KMS-11 (cell line): Measurements from ENCODE around the gene ADGRA3.

ENCODE experiments used
- H2AFZ ChIP-seq: fragments of 200-600 bp; sonication (generic); 2 replicates; pipeline ENCODE4 v1.6.1; 2016; ENCODE audit warnings: antibody characterized with exemption, mixed run types, low read depth
- H3K27ac ChIP-seq: fragments of 200-600 bp; sonication (generic); 2 replicates; pipeline ENCODE4 v1.6.1; 2016; ENCODE audit warnings: mild to moderate bottlenecking, mixed run types
- H3K27me3 ChIP-seq: fragments of 200-600 bp; sonication (generic); 2 replicates; pipeline ENCODE4 v1.6.1; 2017; ENCODE audit warnings: mild to moderate bottlenecking, low read depth, mixed run types, moderate library complexity; ENCODE audit not compliant: insufficient read depth
- H3K36me3 ChIP-seq: fragments of 200-600 bp; sonication (generic); 2 replicates; pipeline ENCODE4 v1.6.1; 2017; ENCODE audit warnings: mild to moderate bottlenecking, mixed run types; ENCODE audit not compliant: insufficient read depth
- H3K4me1 ChIP-seq: fragments of 200-600 bp; sonication (generic); 2 replicates; pipeline ENCODE4 v1.6.1; 2016; ENCODE audit warnings: mild to moderate bottlenecking, low read depth, mixed run types; ENCODE audit not compliant: poor library complexity, severe bottlenecking
- H3K4me2 ChIP-seq: fragments of 200-600 bp; sonication (generic); 2 replicates; pipeline ENCODE4 v1.7.0; 2016; ENCODE audit warnings: mild to moderate bottlenecking, mixed run types
- H3K4me3 ChIP-seq: fragments of 200-600 bp; sonication (generic); IDR thresholded peaks from 2 replicates; pipeline ENCODE4 v1.6.1; 2017; ENCODE audit warnings: low read depth, low read length, mixed read lengths; ENCODE audit not compliant: insufficient read depth
- H3K79me2 ChIP-seq: fragments of 200-600 bp; sonication (generic); 2 replicates; pipeline ENCODE4 v1.6.1; 2016; ENCODE audit warnings: low read depth, mixed run types; ENCODE audit not compliant: insufficient read depth
- H3K9ac ChIP-seq: fragments of 200-600 bp; sonication (generic); 2 replicates; pipeline ENCODE4 v1.6.1; 2016; ENCODE audit warnings: mild to moderate bottlenecking, mixed run types
- H4K20me1 ChIP-seq: fragments of 200-600 bp; sonication (generic); 2 replicates; pipeline ENCODE4 v1.6.1; 2016; ENCODE audit warnings: mild to moderate bottlenecking, mixed run types; ENCODE audit not compliant: insufficient read depth
- CTCF ChIP-seq: fragments of 200-600 bp; sonication (generic); conservative IDR thresholded peaks from 2 replicates; pipeline ENCODE4 v1.6.1; 2017; ENCODE audit warnings: low read depth, mild to moderate bottlenecking, antibody characterized with exemption, low read length, moderate library complexity, mixed read lengths

Gene ADGRA3

DNA sequence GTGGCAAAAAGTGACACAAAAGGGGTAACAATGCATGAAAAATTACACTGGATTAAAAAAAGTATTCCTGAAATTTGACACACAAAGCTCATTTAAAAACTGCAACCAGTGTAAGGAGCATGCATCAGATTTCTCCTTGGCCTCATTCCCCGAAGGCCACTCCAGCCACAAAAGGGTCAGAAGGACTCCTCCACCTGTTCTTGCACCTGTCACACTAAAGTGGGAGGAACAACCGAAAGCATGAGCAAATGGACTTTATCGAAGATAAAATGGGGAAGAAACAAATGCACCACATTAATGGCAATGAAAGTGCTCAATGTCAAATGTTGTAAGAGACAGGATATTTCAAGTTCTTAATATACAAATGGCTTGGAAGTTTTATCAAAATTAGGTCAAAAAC lies 88.2 kb downstream of the ADGRA3 start:
- no peaks in the 10 kb centered on the region for H3K4me1 ChIP-seq
- TF ChIP-seq CTCF = no peak
- H3K27ac ChIP-seq = no peak overlapping the region
- no peak overlapping the region for H3K4me3 ChIP-seq
- H3K36me3 ChIP-seq = no peaks in the 10 kb centered on the region
- no peak overlapping the region for H3K9ac ChIP-seq
- no peak overlapping the region for H3K4me2 ChIP-seq
- no peaks in the 10 kb centered on the region for H3K79me2 ChIP-seq
- no peaks in the 10 kb centered on the region for H4K20me1 ChIP-seq
- no peak overlapping the region for H2AFZ ChIP-seq
- H3K27me3 ChIP-seq = no peaks in the 10 kb centered on the region

GRCh38 chr4:22420291-22420690 lies 95.6 kb downstream of the ADGRA3 start:
- TF ChIP-seq CTCF = no peak
- no peaks in the 10 kb centered on the region for H3K4me1 ChIP-seq
- H3K36me3 ChIP-seq = no peaks in the 10 kb centered on the region
- H2AFZ ChIP-seq = no peak overlapping the region
- no peak overlapping the region for H3K4me2 ChIP-seq
- H4K20me1 ChIP-seq = no peaks in the 10 kb centered on the region
- no peak overlapping the region for H3K4me3 ChIP-seq
- H3K79me2 ChIP-seq = no peaks in the 10 kb centered on the region
- H3K27me3 ChIP-seq = no peaks in the 10 kb centered on the region
- H3K27ac ChIP-seq = no peak overlapping the region
- H3K9ac ChIP-seq = no peak overlapping the region

- no peaks in the 10 kb centered on the region for H3K4me1 ChIP-seq
- no peak overlapping the region for H3K4me3 ChIP-seq
- no peak for TF ChIP-seq CTCF
Measured at GRCh38 chr4:22417408-22417807, 98.5 kb downstream of the ADGRA3 start.

GRCh38 chr4:22416403-22416802 lies 99.5 kb downstream of the ADGRA3 start:
- no peak overlapping the region for H3K27ac ChIP-seq
- no peak for TF ChIP-seq CTCF
- H3K27me3 ChIP-seq = no peaks in the 10 kb centered on the region

More at GRCh38 chr4:22417408-22417807, 98.5 kb downstream of the ADGRA3 start:
- H4K20me1 ChIP-seq = no peaks in the 10 kb centered on the region
- H2AFZ ChIP-seq = no peak overlapping the region
- no peaks in the 10 kb centered on the region for H3K36me3 ChIP-seq
- no peak overlapping the region for H3K9ac ChIP-seq
- no peak overlapping the region for H3K4me2 ChIP-seq
- H3K27ac ChIP-seq = no peak overlapping the region
- no peaks in the 10 kb centered on the region for H3K27me3 ChIP-seq
- no peaks in the 10 kb centered on the region for H3K79me2 ChIP-seq

More at GRCh38 chr4:22416403-22416802, 99.5 kb downstream of the ADGRA3 start:
- H3K36me3 ChIP-seq = no peaks in the 10 kb centered on the region
- H2AFZ ChIP-seq = no peak overlapping the region
- H3K4me3 ChIP-seq = no peak overlapping the region
- no peak overlapping the region for H3K9ac ChIP-seq
- H3K4me2 ChIP-seq = no peak overlapping the region
- no peaks in the 10 kb centered on the region for H3K79me2 ChIP-seq
- no peaks in the 10 kb centered on the region for H4K20me1 ChIP-seq
- H3K4me1 ChIP-seq = no peaks in the 10 kb centered on the region
